NCI-H187 treated with DMSO at 0.1 percent for 48 hours (cell line): ENCODE data around the gene PSME3IP1.
"Not testable (repeated sequence)": the region's sequence is repeated elsewhere in the genome, so short reads cannot be mapped to it uniquely, and the experiment has no call there.

ENCODE experiments used
- DNase-seq: peaks from one replicate; lab custom pipeline; 2025; lab: John Stamatoyannopoulos, UW

PSME3IP1 gene

GRCh38 chr16:57196753-57197152, 10.9 kb upstream of the PSME3IP1 start:
- DNase-seq, result no peak

- no peak for DNase-seq
Measured at GRCh38 chr16:57196286-57196685, 10.4 kb upstream of the PSME3IP1 start.

- DNase-seq, result no peak
Measured at GRCh38 chr16:57194512-57194911, 8.7 kb upstream of the PSME3IP1 start.

GRCh38 chr16:57192720-57193486, 7.1 kb upstream of the PSME3IP1 start:
- no peak for DNase-seq

GRCh38 chr16:57192146-57192545, 6.3 kb upstream of the PSME3IP1 start:
- no peak for DNase-seq

- no peak for DNase-seq
Measured at GRCh38 chr16:57191056-57191571, 5.3 kb upstream of the PSME3IP1 start.

- no peak for DNase-seq
Measured at GRCh38 chr16:57190136-57190535, 4.3 kb upstream of the PSME3IP1 start.

GRCh38 chr16:57189527-57189926, 3.7 kb upstream of the PSME3IP1 start:
- not testable (repeated sequence) for DNase-seq

GRCh38 chr16:57188711-57189002, 2.8 kb upstream of the PSME3IP1 start:
- DNase-seq, result no peak

- not testable (repeated sequence) for DNase-seq
Measured at GRCh38 chr16:57187902-57188710, 2.3 kb upstream of the PSME3IP1 start.

GRCh38 chr16:57186872-57187854, 1.3 kb upstream of the PSME3IP1 start:
- DNase-seq, result no peak

- DNase-seq, result no peak
Measured at GRCh38 chr16:57185446-57185944, 344 bp downstream of the PSME3IP1 start.

- DNase-seq, result no peak
Measured at GRCh38 chr16:57184887-57185445, 873 bp downstream of the PSME3IP1 start.

- DNase-seq, result no peak
Measured at GRCh38 chr16:57184113-57184512, 1.7 kb downstream of the PSME3IP1 start.

GRCh38 chr16:57179215-57179828, 6.5 kb downstream of the PSME3IP1 start:
- DNase-seq, result no peak

- no peak for DNase-seq
Measured at GRCh38 chr16:57178793-57179212, 7.0 kb downstream of the PSME3IP1 start.

- DNase-seq, result no peak
Measured at GRCh38 chr16:57178196-57178595, 7.6 kb downstream of the PSME3IP1 start.

- no peak for DNase-seq
Measured at GRCh38 chr16:57175896-57176295, 9.9 kb downstream of the PSME3IP1 start.

GRCh38 chr16:57172721-57173290, 13.0 kb downstream of the PSME3IP1 start:
- DNase-seq, result no peak

GRCh38 chr16:57169327-57169726, 16.5 kb downstream of the PSME3IP1 start:
- no peak for DNase-seq

GRCh38 chr16:57167953-57168352, 17.9 kb downstream of the PSME3IP1 start:
- DNase-seq, result no peak
